HEK293 (cell line): ENCODE measurements around the gene NUFIP2.

Experiments used
- CTCF ChIA-PET: fragments of 350-600 bp; formaldehyde crosslinking; extraction: SDS; loops from one replicate; lab custom pipeline; 2021; ENCODE audit warnings: antibody characterized with exemption; lab: Yijun Ruan, JAX
- POLR2A ChIA-PET: fragments of 300-600 bp; formaldehyde crosslinking; extraction: SDS; loops from one replicate; lab custom pipeline; 2020; ENCODE audit warnings: antibody characterized with exemption, inconsistent platforms; lab: Yijun Ruan, JAX
- H3K27ac ChIP-seq: fragments of 200-500 bp; sonication (Bioruptor generic); 2 replicates; pipeline ENCODE4 v1.5.1; 2014; ENCODE audit warnings: low read depth, low read length, control low read depth, inconsistent platforms; ENCODE audit errors: extremely low read depth
- H3K36me3 ChIP-seq, 2 experiments: fragments of 200-500 bp in 1 of 2; sonication (Bioruptor generic) in 1 of 2; 1 replicate in 1 of 2; 2 replicates in 1 of 2; pipeline ENCODE4 v1.5.1; 2014 to 2017; ENCODE audit warnings: inconsistent platforms in 2 of 2, low read length in 2 of 2; ENCODE audit not compliant: control insufficient read depth in 2 of 2, insufficient read depth in 1 of 2
- H3K4me1 ChIP-seq: fragments of 200-500 bp; sonication (Bioruptor generic); 2 replicates; pipeline ENCODE4 v1.5.1; 2014; ENCODE audit warnings: mild to moderate bottlenecking, low read length, inconsistent platforms; ENCODE audit not compliant: control insufficient read depth, insufficient read depth
- H3K4me3 ChIP-seq: 2 replicates; pipeline ENCODE4 v1.5.1; 2011; ENCODE audit warnings: low read depth, mild to moderate bottlenecking, control low read depth, low read length, moderate library complexity
- H3K9me3 ChIP-seq: fragments of 200-500 bp; sonication (Bioruptor generic); 2 replicates; pipeline ENCODE4 v1.5.1; 2014; ENCODE audit warnings: low read depth, low read length, inconsistent platforms; ENCODE audit not compliant: control insufficient read depth, insufficient read depth
- GLIS2 ChIP-seq: fragments of 450-650 bp; formaldehyde crosslinking; IDR thresholded peaks from 2 replicates; pipeline ENCODE4 v1.5.1; 2016; ENCODE audit warnings: missing biosample characterization, missing genetic modification characterization
- HIC1 ChIP-seq: fragments of 450-650 bp; formaldehyde crosslinking; IDR thresholded peaks from 2 replicates; pipeline ENCODE4 v1.5.1; 2016; ENCODE audit warnings: missing biosample characterization, missing genetic modification characterization
- SALL2 ChIP-seq: fragments of 450-650 bp; formaldehyde crosslinking; IDR thresholded peaks from 2 replicates; pipeline ENCODE4 v1.5.0; 2017; ENCODE audit warnings: missing biosample characterization, mild to moderate bottlenecking, missing genetic modification characterization, borderline replicate concordance
- ZBTB17 ChIP-seq: fragments of 450-650 bp; formaldehyde crosslinking; IDR thresholded peaks from 2 replicates; pipeline ENCODE4 v1.5.1; 2016; ENCODE audit warnings: missing biosample characterization, missing genetic modification characterization
- ZNF175 ChIP-seq: fragments of 450-650 bp; formaldehyde crosslinking; IDR thresholded peaks from 2 replicates; pipeline ENCODE4 v1.5.1; 2016; ENCODE audit warnings: missing biosample characterization, missing genetic modification characterization
- ZNF266 ChIP-seq: fragments of 450-650 bp; formaldehyde crosslinking; IDR thresholded peaks from 2 replicates; pipeline ENCODE4 v1.5.1; 2016; ENCODE audit warnings: missing biosample characterization, missing genetic modification characterization, low read depth
- ZNF292 ChIP-seq: fragments of 450-650 bp; formaldehyde crosslinking; IDR thresholded peaks from 2 replicates; pipeline ENCODE4 v1.5.1; 2016; ENCODE audit warnings: low read depth, missing biosample characterization, missing genetic modification characterization, borderline replicate concordance
- ZNF394 ChIP-seq: fragments of 450-650 bp; formaldehyde crosslinking; IDR thresholded peaks from 2 replicates; pipeline ENCODE4 v1.5.1; 2016; ENCODE audit warnings: missing biosample characterization, missing genetic modification characterization, mild to moderate bottlenecking, moderate library complexity, borderline replicate concordance
- ZNF549 ChIP-seq: fragments of 450-650 bp; IDR thresholded peaks from 2 replicates; pipeline ENCODE4 v1.5.1; 2018; ENCODE audit warnings: missing biosample characterization, missing genetic modification characterization, mild to moderate bottlenecking, inconsistent platforms, moderate library complexity
- ZNF585B ChIP-seq: fragments of 450-650 bp; formaldehyde crosslinking; IDR thresholded peaks from 2 replicates; pipeline ENCODE4 v1.5.1; 2016; ENCODE audit warnings: missing biosample characterization, missing genetic modification characterization
- ZNF610 ChIP-seq: fragments of 450-650 bp; formaldehyde crosslinking; IDR thresholded peaks from 2 replicates; pipeline ENCODE4 v1.5.1; 2016; ENCODE audit warnings: missing biosample characterization, missing genetic modification characterization, borderline replicate concordance
- ZNF701 ChIP-seq: fragments of 450-650 bp; formaldehyde crosslinking; IDR thresholded peaks from 2 replicates; pipeline ENCODE4 v1.5.1; 2016; ENCODE audit warnings: missing biosample characterization, missing genetic modification characterization
- ZNF776 ChIP-seq: fragments of 450-650 bp; formaldehyde crosslinking; IDR thresholded peaks from 2 replicates; pipeline ENCODE4 v1.5.0; 2017; ENCODE audit warnings: missing biosample characterization, missing genetic modification characterization, borderline replicate concordance
- ZNF791 ChIP-seq: fragments of 450-650 bp; formaldehyde crosslinking; IDR thresholded peaks from 2 replicates; pipeline ENCODE4 v1.5.1; 2016; ENCODE audit warnings: missing biosample characterization, missing genetic modification characterization
- ZNF792 ChIP-seq: fragments of 450-650 bp; formaldehyde crosslinking; IDR thresholded peaks from 2 replicates; pipeline ENCODE4 v1.5.1; 2016; ENCODE audit warnings: missing biosample characterization, missing genetic modification characterization
- TF ChIP-seq, protein P1 (sequence below): fragments of 450-650 bp; formaldehyde crosslinking; IDR thresholded peaks from 2 replicates; pipeline ENCODE4 v1.5.1; 2017; ENCODE audit warnings: missing biosample characterization, missing genetic modification characterization
- TF ChIP-seq, protein P2 (sequence below): fragments of 450-650 bp; formaldehyde crosslinking; IDR thresholded peaks from 2 replicates; pipeline ENCODE4 v1.5.1; 2017; ENCODE audit warnings: missing biosample characterization, mild to moderate bottlenecking, missing genetic modification characterization, moderate library complexity

NUFIP2 gene

GRCh38 chr17:29283961-29284360 lies 10.0 kb downstream of the NUFIP2 start:
- H3K4me1 ChIP-seq = peaks cover 4% of the 10 kb centered on the region; the same call in 1 of the 2 replicates
- no peaks in the 10 kb centered on the region; the same call in 1 of the 2 replicates for H3K9me3 ChIP-seq
- no peak overlapping the region for H3K4me3 ChIP-seq
- ChIA-PET CTCF (interaction anchor here (0.5 to 1.0 kb wide), 3 partner anchors 65 to 135 kb away, joined by 3 to 8 read pairs (median 3); no protein-coding TSS in a partner anchor), POLR2A (interaction anchor here (0.7 to 1.7 kb wide), 3 partner anchors 10 to 135 kb away, joined by 3 to 8 read pairs (median 6); partner anchors contain the start of gene NUFIP2)
- TF ChIP-seq SALL2 (tag by site-specific recombination) = no peak
- no peak for TF ChIP-seq GLIS2 (tag by site-specific recombination)
- TF ChIP-seq ZBTB17 (tag by site-specific recombination) = no peak
- TF ChIP-seq ZNF394 (tag by site-specific recombination) = no peak
- TF ChIP-seq HIC1 (tag by site-specific recombination) = no peak
- no peak for TF ChIP-seq ZNF175 (tag by site-specific recombination)
- no peak for TF ChIP-seq ZNF792 (tag by site-specific recombination)
- TF ChIP-seq ZNF610 (tag by site-specific recombination) = no peak
- TF ChIP-seq ZNF776 (tag by site-specific recombination) = no peak
- no peak for TF ChIP-seq ZNF585B (tag by site-specific recombination)
- no peak for TF ChIP-seq ZNF701 (tag by site-specific recombination)
- TF ChIP-seq, protein P1, sequence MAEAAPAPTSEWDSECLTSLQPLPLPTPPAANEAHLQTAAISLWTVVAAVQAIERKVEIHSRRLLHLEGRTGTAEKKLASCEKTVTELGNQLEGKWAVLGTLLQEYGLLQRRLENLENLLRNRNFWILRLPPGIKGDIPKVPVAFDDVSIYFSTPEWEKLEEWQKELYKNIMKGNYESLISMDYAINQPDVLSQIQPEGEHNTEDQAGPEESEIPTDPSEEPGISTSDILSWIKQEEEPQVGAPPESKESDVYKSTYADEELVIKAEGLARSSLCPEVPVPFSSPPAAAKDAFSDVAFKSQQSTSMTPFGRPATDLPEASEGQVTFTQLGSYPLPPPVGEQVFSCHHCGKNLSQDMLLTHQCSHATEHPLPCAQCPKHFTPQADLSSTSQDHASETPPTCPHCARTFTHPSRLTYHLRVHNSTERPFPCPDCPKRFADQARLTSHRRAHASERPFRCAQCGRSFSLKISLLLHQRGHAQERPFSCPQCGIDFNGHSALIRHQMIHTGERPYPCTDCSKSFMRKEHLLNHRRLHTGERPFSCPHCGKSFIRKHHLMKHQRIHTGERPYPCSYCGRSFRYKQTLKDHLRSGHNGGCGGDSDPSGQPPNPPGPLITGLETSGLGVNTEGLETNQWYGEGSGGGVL (tag by site-specific recombination) = no peak
- TF ChIP-seq, protein P2, sequence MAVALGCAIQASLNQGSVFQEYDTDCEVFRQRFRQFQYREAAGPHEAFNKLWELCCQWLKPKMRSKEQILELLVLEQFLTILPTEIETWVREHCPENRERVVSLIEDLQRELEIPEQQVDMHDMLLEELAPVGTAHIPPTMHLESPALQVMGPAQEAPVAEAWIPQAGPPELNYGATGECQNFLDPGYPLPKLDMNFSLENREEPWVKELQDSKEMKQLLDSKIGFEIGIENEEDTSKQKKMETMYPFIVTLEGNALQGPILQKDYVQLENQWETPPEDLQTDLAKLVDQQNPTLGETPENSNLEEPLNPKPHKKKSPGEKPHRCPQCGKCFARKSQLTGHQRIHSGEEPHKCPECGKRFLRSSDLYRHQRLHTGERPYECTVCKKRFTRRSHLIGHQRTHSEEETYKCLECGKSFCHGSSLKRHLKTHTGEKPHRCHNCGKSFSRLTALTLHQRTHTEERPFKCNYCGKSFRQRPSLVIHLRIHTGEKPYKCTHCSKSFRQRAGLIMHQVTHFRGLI (tag by site-specific recombination) = no peak
- H3K36me3 ChIP-seq = peaks cover 95 to 98% of the 10 kb centered on the region in 2 experiments
- no peak overlapping the region for H3K27ac ChIP-seq

- ChIA-PET POLR2A (interaction anchor here (0.8 to 1.7 kb wide), 4 partner anchors 9 to 135 kb away, joined by 3 to 8 read pairs (median 4); partner anchors contain the start of gene NUFIP2), CTCF (interaction anchor here (0.5 to 1.0 kb wide), 3 partner anchors 64 to 135 kb away, joined by 3 to 8 read pairs (median 3); no protein-coding TSS in a partner anchor)
- Histone ChIP-seq H3K27ac (no peak overlapping the region), H3K9me3 (no peaks in the 10 kb centered on the region; the same call in 1 of the 2 replicates), H3K36me3 (peaks cover 96 to 98% of the 10 kb centered on the region in 2 experiments), H3K4me3 (no peak overlapping the region), H3K4me1 (peaks cover 4% of the 10 kb centered on the region; the same call in 1 of the 2 replicates)
- TF ChIP-seq ZNF394 (tag by site-specific recombination) (no peak), ZNF292 (tag by site-specific recombination) (no peak), ZNF266 (tag by site-specific recombination) (no peak), ZNF549 (tag by site-specific recombination) (no peak), ZNF791 (tag by site-specific recombination) (no peak)
Measured at GRCh38 chr17:29283496-29283895, 10.5 kb downstream of the NUFIP2 start.
